GM08714 (cell line): ENCODE data around the gene KPTN.

Source experiments
- H3K4me3 ChIP-seq: fragments of 200-500 bp; sonication (Bioruptor generic); 2 replicates; pipeline ENCODE4 v1.5.1; 2014; ENCODE audit warnings: mild to moderate bottlenecking, low read length, inconsistent platforms
- ZNF274 ChIP-seq: IDR thresholded peaks from 2 replicates; pipeline ENCODE4 v1.6.1; 2012; ENCODE audit warnings: mild to moderate bottlenecking, low read depth, low read length

Gene KPTN

GRCh38 chr19:47499863-47500830, 16.1 kb upstream of the KPTN start:
- H3K4me3 ChIP-seq: no peak overlapping the region
- TF ChIP-seq ZNF274: no peak

GRCh38 chr19:47499371-47499770, 15.4 kb upstream of the KPTN start:
- TF ChIP-seq ZNF274: no peak
- no peak overlapping the region for H3K4me3 ChIP-seq

DNA sequence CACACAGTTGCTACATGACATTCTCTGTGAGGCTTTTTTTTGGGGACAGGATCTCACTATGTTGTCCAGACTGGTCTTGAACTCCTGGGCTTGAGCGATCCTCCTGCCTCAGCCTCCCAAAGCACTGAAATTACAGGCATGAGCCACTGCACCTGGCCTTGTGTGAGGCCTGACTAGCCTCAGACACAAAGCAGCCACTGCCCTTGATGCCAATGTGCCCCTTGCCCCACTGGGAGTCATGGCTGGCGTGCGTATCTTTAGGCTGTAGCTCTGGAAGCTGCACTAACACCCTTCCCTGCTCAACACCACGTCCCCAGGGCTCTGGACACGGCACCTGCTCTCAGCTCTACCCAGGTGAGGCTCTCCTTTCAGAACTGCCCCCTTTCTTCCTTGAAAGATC, 14.5 kb upstream of the KPTN start:
- H3K4me3 ChIP-seq: no peak overlapping the region
- TF ChIP-seq ZNF274: no peak

DNA sequence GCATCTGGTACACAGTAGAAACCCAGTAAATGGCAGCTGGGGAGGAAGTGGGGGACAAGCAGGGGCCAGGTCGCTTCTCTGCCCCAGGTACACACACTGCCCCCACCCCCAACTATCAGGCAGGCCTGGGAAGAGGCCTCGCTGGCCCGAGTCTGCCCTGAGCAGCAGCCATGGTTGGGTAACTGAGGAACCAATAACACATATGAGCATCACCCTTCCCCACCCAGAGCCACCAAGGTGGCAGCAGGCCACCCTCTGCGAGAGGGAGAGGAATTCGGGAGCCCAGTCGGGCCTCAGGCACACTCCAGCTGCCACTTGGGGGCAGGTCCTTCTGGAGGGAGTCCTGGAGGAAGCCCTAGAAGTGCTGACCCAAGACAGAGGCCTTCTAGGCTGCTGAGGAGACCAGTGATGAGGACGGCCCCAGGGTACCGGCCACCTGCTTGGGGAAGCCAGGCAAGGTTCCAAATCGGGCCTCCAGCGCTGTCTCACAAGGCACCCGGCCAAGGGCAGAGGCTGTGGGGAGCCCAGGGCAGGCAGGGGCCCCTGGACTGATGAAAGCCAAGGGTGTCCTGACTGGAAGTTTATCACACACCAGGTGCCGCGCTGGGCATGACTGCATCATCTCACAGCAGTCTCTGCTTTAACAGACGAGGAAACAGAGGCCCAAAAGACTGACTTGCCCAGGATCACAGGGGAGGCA, 14.0 kb upstream of the KPTN start:
- H3K4me3 ChIP-seq: no peak overlapping the region
- TF ChIP-seq ZNF274: no peak

DNA sequence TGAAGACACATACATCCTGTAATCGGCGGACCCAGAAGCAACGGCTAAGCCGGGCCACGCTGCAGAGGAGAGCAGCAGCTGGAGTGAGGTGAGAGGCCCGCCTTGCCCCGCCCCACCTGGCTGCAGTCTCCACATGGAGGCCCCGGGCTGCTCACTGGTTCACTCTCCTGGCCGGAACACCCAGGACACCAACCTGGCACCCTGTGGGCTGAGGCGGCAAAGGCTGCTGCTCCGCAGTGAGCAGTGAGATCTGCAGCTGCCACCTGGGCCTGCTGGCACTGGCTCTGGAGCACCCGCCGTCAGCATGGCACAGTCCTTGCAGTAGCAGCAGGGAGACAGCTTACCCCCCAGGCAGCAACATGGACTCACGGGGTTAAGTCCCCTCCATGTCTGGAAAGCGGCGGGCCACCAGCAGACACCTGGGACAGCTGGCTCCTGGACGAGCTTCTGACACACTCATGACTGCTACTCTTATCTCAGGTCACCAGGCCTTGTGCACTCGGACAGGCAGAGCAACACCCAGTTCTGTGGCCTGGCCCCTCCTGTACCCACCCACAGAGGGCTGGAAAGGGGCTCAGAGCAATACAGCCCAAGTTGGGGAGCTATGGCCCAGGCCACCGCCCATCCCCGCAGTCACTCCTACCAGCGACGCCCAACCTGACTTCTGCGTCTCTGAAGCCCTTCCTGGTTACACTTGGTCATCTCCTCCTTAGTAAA, 13.2 kb upstream of the KPTN start:
- TF ChIP-seq ZNF274: no peak
- H3K4me3 ChIP-seq: no peak overlapping the region

- no peak for TF ChIP-seq ZNF274
- H3K4me3 ChIP-seq: no peak overlapping the region
Measured at GRCh38 chr19:47495478-47496372, 11.7 kb upstream of the KPTN start.

- no peak overlapping the region for H3K4me3 ChIP-seq
- TF ChIP-seq ZNF274: no peak
Measured at GRCh38 chr19:47494729-47495128, 10.7 kb upstream of the KPTN start.

DNA sequence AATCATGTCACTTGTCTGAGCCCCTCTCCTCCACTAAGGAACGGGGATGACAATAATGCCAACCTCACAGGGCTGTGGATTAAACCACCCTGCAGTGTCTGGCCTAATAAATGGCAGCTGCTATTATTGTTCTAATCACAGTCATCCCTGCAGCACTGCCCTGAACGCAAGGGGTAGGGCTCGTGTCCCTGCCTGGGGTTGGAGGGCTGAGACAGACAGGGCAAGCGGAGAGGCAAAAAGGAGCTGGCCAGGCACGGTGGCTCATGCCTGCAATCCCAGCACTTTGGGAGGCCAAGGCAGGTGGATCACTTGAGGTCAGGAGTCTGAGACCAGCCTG, 10.2 kb upstream of the KPTN start:
- H3K4me3 ChIP-seq: no peak overlapping the region
- TF ChIP-seq ZNF274: no peak

DNA sequence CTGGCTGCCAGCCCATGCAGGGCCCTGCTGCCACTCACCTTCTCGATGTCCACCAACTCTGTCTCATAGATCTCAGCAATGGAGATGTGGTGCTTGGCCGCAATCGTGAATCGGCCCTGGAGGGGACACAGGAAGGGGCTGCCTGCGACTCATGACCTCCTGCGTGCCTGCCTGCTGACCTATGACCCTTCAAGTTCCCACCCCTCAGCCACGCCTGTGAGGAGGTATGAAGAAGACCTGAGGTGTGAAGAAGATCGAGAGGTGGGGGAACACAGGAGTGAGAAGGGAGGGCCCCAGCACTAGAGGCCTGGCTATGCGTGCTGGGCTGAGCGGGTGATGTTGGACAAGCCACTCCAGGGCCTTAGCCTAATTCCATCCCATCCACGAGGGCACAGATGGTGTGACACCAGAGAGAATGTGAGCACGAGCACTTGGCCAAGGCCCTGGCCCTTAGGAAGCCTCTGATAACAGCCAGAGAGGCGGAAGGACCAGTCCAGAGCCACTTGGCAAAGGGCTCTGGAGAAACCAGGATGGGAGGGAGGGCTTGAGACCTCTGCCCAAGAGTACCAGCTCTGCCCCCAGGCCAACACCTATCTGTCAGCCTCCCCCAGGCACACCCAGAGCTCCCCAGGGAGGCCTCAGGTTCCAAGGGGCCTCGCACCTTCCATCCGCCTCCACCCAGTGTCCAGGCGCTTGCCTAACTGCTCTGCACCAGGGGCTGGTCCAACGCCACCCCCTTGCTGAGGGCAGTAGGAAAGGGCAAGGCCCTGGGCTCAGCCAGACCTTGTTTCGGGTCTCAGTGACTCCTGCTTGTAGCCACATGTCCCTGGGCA, 9.6 kb upstream of the KPTN start:
- TF ChIP-seq ZNF274: no peak
- H3K4me3 ChIP-seq: no peak overlapping the region

GRCh38 chr19:47492571-47493377, 8.8 kb upstream of the KPTN start:
- no peak overlapping the region for H3K4me3 ChIP-seq
- no peak for TF ChIP-seq ZNF274

- no peak for TF ChIP-seq ZNF274
Measured at GRCh38 chr19:47492137-47492533, 8.1 kb upstream of the KPTN start.

GRCh38 chr19:47491358-47492136, 7.5 kb upstream of the KPTN start:
- no peak overlapping the region for H3K4me3 ChIP-seq
- no peak for TF ChIP-seq ZNF274

More at GRCh38 chr19:47492137-47492533, 8.1 kb upstream of the KPTN start:
- H3K4me3 ChIP-seq: no peak overlapping the region
